GM10248 (cell line): ENCODE results near the gene SNAP29.
"Not testable (repeated sequence)": the region's sequence is repeated elsewhere in the genome, so short reads cannot be mapped to it uniquely, and the experiment has no call there.

Source experiments
- CTCF ChIA-PET: fragments of 300-600 bp; sonication (Branson Sonifier 250); formaldehyde crosslinking; extraction: SDS; loops from one replicate; lab custom pipeline; 2021; ENCODE audit warnings: antibody characterized with exemption; lab: Yijun Ruan, JAX
- POLR2A ChIA-PET: fragments of 350-650 bp; sonication (Branson Sonifier 250); formaldehyde crosslinking; extraction: SDS; loops from one replicate; lab custom pipeline; 2020; ENCODE audit warnings: antibody characterized with exemption; lab: Yijun Ruan, JAX
- DNase-seq: peaks from one replicate; pipeline ENCODE4 v3.0.0; 2012; ENCODE audit errors: extremely low spot score
- TF ChIP-seq, protein P1 (sequence below): IDR thresholded peaks from 2 replicates; pipeline ENCODE4 v1.5.1; 2012; ENCODE audit warnings: mild to moderate bottlenecking, low read depth; ENCODE audit errors: extremely low read depth, missing control alignments, control extremely low read depth

Gene SNAP29

DNA sequence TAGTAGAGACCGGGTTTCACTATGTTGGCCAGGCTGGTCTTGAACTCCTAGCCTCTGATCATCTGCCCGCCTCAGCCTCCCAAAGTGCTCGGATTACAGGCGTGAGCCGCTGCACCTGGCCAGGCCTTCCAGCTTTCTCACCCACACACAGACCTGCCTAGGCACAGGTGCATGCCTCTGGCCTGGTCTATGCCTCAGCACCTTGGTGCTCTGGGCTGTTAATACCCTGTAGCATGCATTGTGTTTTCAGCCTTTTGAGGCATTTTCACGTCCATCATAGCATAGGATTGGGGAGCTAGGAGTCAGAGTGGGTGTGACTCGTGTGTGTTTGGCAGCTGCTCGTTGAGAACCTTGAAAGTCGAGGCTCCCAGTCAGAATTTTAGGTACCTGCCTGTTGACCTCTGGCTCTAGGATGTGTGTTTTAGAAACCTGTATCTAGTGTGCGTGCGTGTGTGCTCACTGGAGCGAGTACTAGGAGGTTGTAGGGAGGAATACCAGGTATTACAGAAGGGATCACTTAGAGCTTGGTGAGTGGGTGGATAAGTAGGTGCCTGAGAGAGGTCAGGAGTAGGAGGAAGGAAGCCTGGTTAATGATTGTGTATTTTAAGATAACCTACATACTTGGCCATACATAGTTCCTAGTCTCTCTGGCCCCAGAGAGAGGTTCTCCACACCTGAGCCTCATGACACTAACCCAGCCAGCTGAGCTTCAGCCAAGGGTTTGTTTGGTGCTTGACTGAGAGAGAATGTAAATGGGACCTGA is 78.4 kb downstream of the SNAP29 start:
- ChIA-PET POLR2A (no interaction called here), CTCF (interaction anchor here (0.7 to 2.2 kb wide), 6 partner anchors 11 to 65 kb away, joined by 3 to 8 read pairs (median 3); partner anchors contain the start of gene CRKL)
- TF ChIP-seq, protein P1, sequence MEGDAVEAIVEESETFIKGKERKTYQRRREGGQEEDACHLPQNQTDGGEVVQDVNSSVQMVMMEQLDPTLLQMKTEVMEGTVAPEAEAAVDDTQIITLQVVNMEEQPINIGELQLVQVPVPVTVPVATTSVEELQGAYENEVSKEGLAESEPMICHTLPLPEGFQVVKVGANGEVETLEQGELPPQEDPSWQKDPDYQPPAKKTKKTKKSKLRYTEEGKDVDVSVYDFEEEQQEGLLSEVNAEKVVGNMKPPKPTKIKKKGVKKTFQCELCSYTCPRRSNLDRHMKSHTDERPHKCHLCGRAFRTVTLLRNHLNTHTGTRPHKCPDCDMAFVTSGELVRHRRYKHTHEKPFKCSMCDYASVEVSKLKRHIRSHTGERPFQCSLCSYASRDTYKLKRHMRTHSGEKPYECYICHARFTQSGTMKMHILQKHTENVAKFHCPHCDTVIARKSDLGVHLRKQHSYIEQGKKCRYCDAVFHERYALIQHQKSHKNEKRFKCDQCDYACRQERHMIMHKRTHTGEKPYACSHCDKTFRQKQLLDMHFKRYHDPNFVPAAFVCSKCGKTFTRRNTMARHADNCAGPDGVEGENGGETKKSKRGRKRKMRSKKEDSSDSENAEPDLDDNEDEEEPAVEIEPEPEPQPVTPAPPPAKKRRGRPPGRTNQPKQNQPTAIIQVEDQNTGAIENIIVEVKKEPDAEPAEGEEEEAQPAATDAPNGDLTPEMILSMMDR: no peak

DNA sequence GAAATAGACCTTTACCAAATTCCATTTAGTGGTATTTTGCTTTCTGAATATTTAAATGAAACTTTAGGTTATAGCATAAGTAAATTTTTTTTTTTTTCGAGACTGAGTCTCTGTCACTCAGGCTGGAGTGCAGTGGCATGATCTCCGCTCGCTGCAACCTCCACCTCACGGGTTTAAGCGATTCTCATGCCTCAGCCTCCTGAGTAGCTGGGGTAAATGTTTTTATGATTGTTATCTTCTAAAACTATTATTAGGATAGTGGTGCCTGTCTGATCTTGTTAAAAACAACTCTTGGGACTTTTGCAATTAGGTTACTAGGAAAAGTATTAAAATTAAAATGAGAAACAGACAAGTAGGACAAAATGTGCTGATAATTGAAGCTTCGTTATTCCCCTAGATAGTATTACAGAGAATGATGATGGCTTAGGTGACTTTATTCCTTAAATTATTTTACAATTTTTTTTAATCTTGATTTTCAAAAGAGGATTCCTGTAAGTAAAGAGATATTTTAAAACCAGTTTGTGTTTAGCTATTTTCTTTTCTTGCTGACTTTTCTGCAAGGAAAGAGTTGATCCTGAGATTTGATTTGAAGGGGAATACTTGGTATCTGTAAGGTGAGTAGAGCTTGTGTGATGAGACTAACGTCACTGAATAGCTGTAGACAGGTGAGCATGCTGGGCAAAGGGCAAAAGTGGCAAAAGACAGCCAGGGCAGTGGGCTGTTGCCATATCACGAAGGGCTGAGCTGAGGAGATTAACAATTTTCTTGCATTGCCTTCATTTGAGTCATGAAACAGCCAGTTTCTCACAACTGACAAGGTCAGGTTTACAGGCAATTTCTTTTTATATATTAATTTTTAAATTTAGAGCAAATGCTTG is 79.2 kb downstream of the SNAP29 start:
- DNase-seq: no peak
- POLR2A ChIA-PET: no interaction called here
- TF ChIP-seq, protein P1: no peak
- CTCF ChIA-PET: interaction anchor here (0.7 to 2.2 kb wide), 4 partner anchors 12 to 66 kb away, joined by 3 to 7 read pairs (median 3); partner anchors contain the start of gene CRKL

More for the DNA sequence above, 78.4 kb downstream of the SNAP29 start:
- DNase-seq: no peak

DNA sequence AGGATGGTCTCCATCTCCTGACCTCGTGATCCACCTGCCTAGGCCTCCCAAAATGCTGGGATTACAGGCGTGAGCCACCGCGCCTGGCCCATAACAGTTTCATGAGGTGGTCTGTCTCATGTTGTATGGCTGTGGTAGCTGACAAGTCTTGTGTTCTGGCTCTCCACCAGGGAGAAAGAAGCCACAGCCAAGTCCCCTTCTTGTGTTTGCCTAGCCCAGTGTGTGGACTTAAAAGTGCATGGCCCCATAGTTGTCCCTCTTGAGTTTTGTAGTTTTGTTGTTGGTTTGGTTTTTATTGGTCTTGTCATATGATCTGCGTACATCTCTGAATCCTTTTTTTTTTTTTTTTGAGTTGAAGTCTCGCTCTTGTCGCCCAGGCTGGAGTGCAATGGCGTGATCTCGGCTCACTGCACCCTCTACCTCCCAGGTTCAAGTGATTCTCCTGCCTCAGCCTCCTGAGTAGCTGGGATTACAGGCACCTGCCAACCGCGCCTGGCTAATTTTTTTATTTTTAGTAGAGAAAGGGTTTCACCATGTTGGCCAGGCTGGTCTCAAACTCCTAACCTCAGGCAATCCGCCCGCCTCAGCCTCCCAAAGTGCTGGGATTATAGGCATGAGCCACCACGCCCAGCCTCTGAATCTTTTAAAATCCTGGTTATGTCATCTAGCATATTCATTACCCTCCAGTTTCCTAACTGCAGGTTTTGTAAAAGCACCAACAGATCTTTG is 80.8 kb downstream of the SNAP29 start:
- POLR2A ChIA-PET: interaction anchor here (0.6 kb wide), 1 partner anchor 15 kb away, joined by 3 read pairs; no protein-coding TSS in a partner anchor
- CTCF ChIA-PET: interaction anchor here (0.9 to 1.0 kb wide), 2 partner anchors 13 to 22 kb away, joined by 4 read pairs; no protein-coding TSS in a partner anchor
- not testable (repeated sequence) for DNase-seq

DNA sequence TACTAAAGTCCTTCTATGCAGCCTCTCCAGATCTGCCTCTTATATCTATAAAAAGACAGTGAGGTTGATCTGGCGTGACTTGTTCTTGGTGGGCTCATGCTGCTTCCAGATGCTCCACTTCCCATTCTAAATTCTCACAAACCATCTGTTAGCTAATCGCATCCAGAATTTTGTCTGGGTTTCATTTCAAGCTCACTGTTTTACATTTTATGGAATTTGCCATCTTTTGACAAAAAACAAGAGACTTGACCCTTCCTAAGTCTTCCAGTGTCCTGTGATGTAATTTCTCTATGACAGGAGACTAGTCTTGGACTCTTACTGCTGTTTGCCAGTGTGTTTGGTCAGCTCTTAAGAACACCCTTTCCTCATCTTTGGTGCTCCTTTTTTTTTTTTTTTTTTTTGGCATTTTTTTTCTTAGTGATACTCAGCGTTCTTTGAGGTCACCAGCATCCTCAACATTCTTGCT is 81.4 kb downstream of the SNAP29 start:
- ChIA-PET POLR2A (interaction anchor here (0.6 kb wide), 1 partner anchor 15 kb away, joined by 3 read pairs; no protein-coding TSS in a partner anchor), CTCF (interaction anchor here (0.9 to 1.0 kb wide), 2 partner anchors 12 to 21 kb away, joined by 4 read pairs; no protein-coding TSS in a partner anchor)
- DNase-seq: no peak

More for the DNA sequence above, 81.4 kb downstream of the SNAP29 start:
- TF ChIP-seq, protein P1: no peak
